SK-N-SH (cell line): ENCODE results near the gene MTIF2. TPM values are rescaled to one million over a fixed set of nuclear protein-coding genes. Genes with fewer than 3 reads are reported as not detected.

Experiments
- CTCF ChIA-PET: fragments of 300-600, 350-600 bp; formaldehyde crosslinking; extraction: SDS; loops from one replicate; lab custom pipeline; 2021; lab: Yijun Ruan, JAX
- POLR2A ChIA-PET: fragments of 350-600 bp; sonication (Branson Sonifier 250); formaldehyde crosslinking; extraction: SDS; loops from one replicate; lab custom pipeline; 2020; ENCODE audit warnings: antibody characterized with exemption, inconsistent platforms; lab: Yijun Ruan, JAX
- DNase-seq: peaks from one replicate; pipeline ENCODE4 v3.0.0; 2012
- H2AFZ ChIP-seq: fragments of 200-600 bp; sonication (generic); 2 replicates; pipeline ENCODE4 v1.8.1; 2016; ENCODE audit warnings: antibody characterized with exemption, mild to moderate bottlenecking, low read depth
- H3F3A ChIP-seq: fragments of 200-600 bp; sonication (generic); replicated peaks from 2 replicates; pipeline ENCODE3; 2016; ENCODE audit warnings: antibody characterized with exemption, mild to moderate bottlenecking; ENCODE audit not compliant: insufficient read depth
- H3K27ac ChIP-seq, 2 experiments: fragments of 200-500 bp in 1 of 2; fragments of 200-600 bp in 1 of 2; sonication (Bioruptor generic) in 1 of 2; sonication (generic), shearing (Covaris generic) in 1 of 2; 2 replicates each; pipeline versions ENCODE4 v1.5.1 to v1.6.1; 2014 to 2016; ENCODE audit warnings: low read depth in 2 of 2, inconsistent platforms in 1 of 2, low read length in 1 of 2, mild to moderate bottlenecking in 1 of 2, mixed read lengths in 1 of 2
- H3K27me3 ChIP-seq: fragments of 200-600 bp; sonication (generic), shearing (Covaris generic); 2 replicates; pipeline ENCODE4 v1.6.1; 2016; ENCODE audit warnings: mixed run types; ENCODE audit not compliant: insufficient read depth
- H3K36me3 ChIP-seq, 2 experiments: fragments of 200-500 bp in 1 of 2; fragments of 200-600 bp in 1 of 2; sonication (Bioruptor generic) in 1 of 2; sonication (generic) in 1 of 2; replicated peaks in 1 of 2; 2 replicates each; pipeline versions ENCODE3 to v1.5.1; 2014 to 2016; ENCODE audit warnings: low read length in 1 of 2, mild to moderate bottlenecking in 1 of 2; ENCODE audit not compliant: insufficient read depth in 2 of 2, control insufficient read depth in 1 of 2
- H3K4me1 ChIP-seq, 2 experiments: fragments of 200-500 bp in 1 of 2; fragments of 200-600 bp in 1 of 2; sonication (Bioruptor generic) in 1 of 2; sonication (generic), shearing (Covaris generic) in 1 of 2; 2 replicates each; pipeline versions ENCODE4 v1.5.1 to v1.6.1; 2014 to 2016; ENCODE audit warnings: low read depth in 1 of 2, low read length in 1 of 2, mixed run types in 1 of 2; ENCODE audit not compliant: insufficient read depth in 2 of 2, control insufficient read depth in 1 of 2
- H3K4me2 ChIP-seq: fragments of 200-600 bp; sonication (generic), shearing (Covaris generic); 2 replicates; pipeline ENCODE4 v1.6.1; 2017; ENCODE audit warnings: mixed run types
- H3K4me3 ChIP-seq, 2 experiments: fragments of 200-500 bp in 1 of 2; fragments of 200-600 bp in 1 of 2; sonication (Bioruptor generic) in 1 of 2; sonication (generic), shearing (Covaris generic) in 1 of 2; 2 replicates each; pipeline versions ENCODE4 v1.5.1 to v1.8.1; 2014 to 2016; ENCODE audit warnings: low read depth in 2 of 2, inconsistent platforms in 1 of 2, low read length in 1 of 2, mild to moderate bottlenecking in 1 of 2, mixed read lengths in 1 of 2, moderate library complexity in 1 of 2
- H3K79me2 ChIP-seq: fragments of 200-600 bp; sonication (generic); 2 replicates; pipeline ENCODE4 v1.8.1; 2017; ENCODE audit warnings: mild to moderate bottlenecking; ENCODE audit not compliant: insufficient read depth
- H3K9ac ChIP-seq: fragments of 200-600 bp; sonication (generic); 2 replicates; pipeline ENCODE4 v1.6.1; 2017; ENCODE audit warnings: mixed run types
- H3K9me2 ChIP-seq: fragments of 200-600 bp; sonication (generic); 2 replicates; pipeline ENCODE4 v1.6.1; 2017; ENCODE audit warnings: mixed run types
- H3K9me3 ChIP-seq: fragments of 200-600 bp; sonication (generic); 2 replicates; pipeline ENCODE4 v1.6.1; 2017; ENCODE audit warnings: mixed run types, mild to moderate bottlenecking, moderate library complexity
- H4K20me1 ChIP-seq: fragments of 200-600 bp; sonication (generic); 2 replicates; pipeline ENCODE4 v1.6.1; 2017; ENCODE audit warnings: mild to moderate bottlenecking, mixed run types; ENCODE audit not compliant: insufficient read depth
- CHD2 ChIP-seq: fragments of 150-350 bp; IDR thresholded peaks from 2 replicates; pipeline ENCODE4 v1.6.1; 2018; ENCODE audit warnings: low read length; ENCODE audit not compliant: partially characterized antibody
- FOXJ3 ChIP-seq: sonication (generic); formaldehyde crosslinking; IDR thresholded peaks from 2 replicates; pipeline ENCODE4 v1.5.1; 2020; ENCODE audit warnings: mild to moderate bottlenecking, missing genetic modification reagents
- GATA2 ChIP-seq: sonication (generic); formaldehyde crosslinking; IDR thresholded peaks from 2 replicates; pipeline ENCODE4 v1.5.0; 2020; ENCODE audit warnings: mild to moderate bottlenecking, missing genetic modification reagents
- JUND ChIP-seq: IDR thresholded peaks from 2 replicates; pipeline ENCODE4 v1.4.0; 2012
- RAD21 ChIP-seq: IDR thresholded peaks from 2 replicates; pipeline ENCODE4 v1.6.1; 2012; ENCODE audit warnings: mild to moderate bottlenecking, low read length
- RCOR1 ChIP-seq: fragments of 150-350 bp; IDR thresholded peaks from 2 replicates; pipeline ENCODE4 v1.6.1; 2017; ENCODE audit warnings: antibody characterized with exemption, low read length
- RFX5 ChIP-seq: IDR thresholded peaks from 2 replicates; pipeline ENCODE4 v1.6.1; 2012; ENCODE audit warnings: mild to moderate bottlenecking, improper control_type of control experiment, low read length
- RXRA ChIP-seq: IDR thresholded peaks from 2 replicates; pipeline ENCODE4 v1.4.0; 2012; ENCODE audit warnings: low read depth, mild to moderate bottlenecking, borderline replicate concordance
- SIN3A ChIP-seq: IDR thresholded peaks from 2 replicates; pipeline ENCODE4 v1.6.1; 2012; ENCODE audit warnings: low read depth, mild to moderate bottlenecking, low read length, moderate library complexity, borderline replicate concordance
- TEAD4 ChIP-seq: IDR thresholded peaks from 2 replicates; pipeline ENCODE4 v1.4.0; 2012; ENCODE audit warnings: mild to moderate bottlenecking, borderline replicate concordance; ENCODE audit not compliant: insufficient read depth
- WGBS: methylation state at CpG from one replicate; pipeline ENCODE4 v1.1.6; 2017; ENCODE audit warnings: low lambda C conversion rate; 5-methylcytosine and 5-hydroxymethylcytosine counted together
- polyA plus RNA-seq, 3 experiments: library from polyadenylated mRNA; depleted of rRNA; stranded (reverse); fragments of >200 nt; gene quantifications; 2 replicates each; pipeline ENCODE4 v1.2.3, GENCODE V29; 2012
- TF ChIP-seq, protein P1 (sequence below): IDR thresholded peaks from 2 replicates; pipeline ENCODE4; 2012
- TF ChIP-seq, protein P2 (sequence below): IDR thresholded peaks from 2 replicates; pipeline ENCODE4 v1.4.0; 2012; ENCODE audit warnings: low read depth
- TF ChIP-seq, protein P3 (sequence below): fragments of 200-600 bp; sonication (generic); IDR thresholded peaks from 2 replicates; pipeline ENCODE4 v1.6.1; 2017; ENCODE audit warnings: antibody characterized with exemption, mild to moderate bottlenecking, moderate library complexity
- TF ChIP-seq, protein P4 (sequence below): fragments of 150-350 bp; IDR thresholded peaks from 2 replicates; pipeline ENCODE4 v1.6.1; 2017; ENCODE audit warnings: antibody characterized with exemption, low read length, low read depth, borderline replicate concordance
- TF ChIP-seq, protein P5 (sequence below): IDR thresholded peaks from 2 replicates; pipeline ENCODE4 v1.4.0; 2012; ENCODE audit warnings: low read depth, borderline replicate concordance
- TF ChIP-seq, protein P6 (sequence below): IDR thresholded peaks from 2 replicates; pipeline ENCODE4 v1.4.0; 2012; ENCODE audit warnings: low read depth, borderline replicate concordance

MTIF2 gene
- polyA plus RNA-seq, 1 of the 3 experiments (the other 2 are of a cell fraction): 12.9 TPM

DNA sequence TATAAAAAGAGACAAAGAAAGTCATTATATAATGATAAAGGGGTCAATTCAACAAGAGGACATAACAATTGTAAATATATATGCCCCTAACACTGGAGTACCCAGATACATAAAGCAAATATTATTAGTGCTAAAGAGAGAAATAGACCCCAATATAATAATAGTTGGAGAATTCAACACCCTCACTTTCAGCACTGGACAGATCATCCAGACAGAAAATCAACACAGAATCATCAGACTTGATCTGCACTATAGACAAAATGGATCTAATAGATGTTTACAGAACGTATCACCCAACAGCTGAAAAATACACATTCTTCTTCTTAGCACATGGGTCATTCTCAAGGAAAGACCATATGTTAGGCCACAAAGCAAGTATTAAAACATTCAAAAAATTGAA, 68.6 kb downstream of the MTIF2 start:
- Histone ChIP-seq H3K27ac (no peak overlapping the region), H3K9ac (no peak overlapping the region), H4K20me1 (no peaks in the 10 kb centered on the region), H3F3A (peaks cover 5% of the 10 kb centered on the region), H2AFZ (no peak overlapping the region), H3K9me2 (no peaks in the 10 kb centered on the region), H3K4me3 (no peak overlapping the region), H3K9me3 (peaks cover 10% of the 10 kb centered on the region; the same call in 1 of the 2 replicates), H3K36me3 (peaks cover 22 to 65% of the 10 kb centered on the region in 2 experiments), H3K27me3 (no peaks in the 10 kb centered on the region), H3K79me2 (no peaks in the 10 kb centered on the region), H3K4me1 (no peaks in the 10 kb centered on the region), H3K4me2 (no peak overlapping the region)
- TF ChIP-seq, protein P1, sequence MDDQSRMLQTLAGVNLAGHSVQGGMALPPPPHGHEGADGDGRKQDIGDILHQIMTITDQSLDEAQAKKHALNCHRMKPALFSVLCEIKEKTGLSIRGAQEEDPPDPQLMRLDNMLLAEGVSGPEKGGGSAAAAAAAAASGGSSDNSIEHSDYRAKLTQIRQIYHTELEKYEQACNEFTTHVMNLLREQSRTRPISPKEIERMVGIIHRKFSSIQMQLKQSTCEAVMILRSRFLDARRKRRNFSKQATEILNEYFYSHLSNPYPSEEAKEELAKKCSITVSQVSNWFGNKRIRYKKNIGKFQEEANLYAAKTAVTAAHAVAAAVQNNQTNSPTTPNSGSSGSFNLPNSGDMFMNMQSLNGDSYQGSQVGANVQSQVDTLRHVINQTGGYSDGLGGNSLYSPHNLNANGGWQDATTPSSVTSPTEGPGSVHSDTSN: no peak
- TF ChIP-seq RAD21 (no peak), GATA2 (CRISPR knock-in tag) (no peak), RCOR1 (no peak), TEAD4 (no peak), JUND (no peak), RFX5 (no peak), RXRA (no peak), SIN3A (no peak), CHD2 (no peak), FOXJ3 (CRISPR knock-in tag) (no peak)
- TF ChIP-seq, protein P2, sequence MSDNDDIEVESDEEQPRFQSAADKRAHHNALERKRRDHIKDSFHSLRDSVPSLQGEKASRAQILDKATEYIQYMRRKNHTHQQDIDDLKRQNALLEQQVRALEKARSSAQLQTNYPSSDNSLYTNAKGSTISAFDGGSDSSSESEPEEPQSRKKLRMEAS: no peak
- TF ChIP-seq, protein P3, sequence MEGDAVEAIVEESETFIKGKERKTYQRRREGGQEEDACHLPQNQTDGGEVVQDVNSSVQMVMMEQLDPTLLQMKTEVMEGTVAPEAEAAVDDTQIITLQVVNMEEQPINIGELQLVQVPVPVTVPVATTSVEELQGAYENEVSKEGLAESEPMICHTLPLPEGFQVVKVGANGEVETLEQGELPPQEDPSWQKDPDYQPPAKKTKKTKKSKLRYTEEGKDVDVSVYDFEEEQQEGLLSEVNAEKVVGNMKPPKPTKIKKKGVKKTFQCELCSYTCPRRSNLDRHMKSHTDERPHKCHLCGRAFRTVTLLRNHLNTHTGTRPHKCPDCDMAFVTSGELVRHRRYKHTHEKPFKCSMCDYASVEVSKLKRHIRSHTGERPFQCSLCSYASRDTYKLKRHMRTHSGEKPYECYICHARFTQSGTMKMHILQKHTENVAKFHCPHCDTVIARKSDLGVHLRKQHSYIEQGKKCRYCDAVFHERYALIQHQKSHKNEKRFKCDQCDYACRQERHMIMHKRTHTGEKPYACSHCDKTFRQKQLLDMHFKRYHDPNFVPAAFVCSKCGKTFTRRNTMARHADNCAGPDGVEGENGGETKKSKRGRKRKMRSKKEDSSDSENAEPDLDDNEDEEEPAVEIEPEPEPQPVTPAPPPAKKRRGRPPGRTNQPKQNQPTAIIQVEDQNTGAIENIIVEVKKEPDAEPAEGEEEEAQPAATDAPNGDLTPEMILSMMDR: no peak
- TF ChIP-seq, protein P4, sequence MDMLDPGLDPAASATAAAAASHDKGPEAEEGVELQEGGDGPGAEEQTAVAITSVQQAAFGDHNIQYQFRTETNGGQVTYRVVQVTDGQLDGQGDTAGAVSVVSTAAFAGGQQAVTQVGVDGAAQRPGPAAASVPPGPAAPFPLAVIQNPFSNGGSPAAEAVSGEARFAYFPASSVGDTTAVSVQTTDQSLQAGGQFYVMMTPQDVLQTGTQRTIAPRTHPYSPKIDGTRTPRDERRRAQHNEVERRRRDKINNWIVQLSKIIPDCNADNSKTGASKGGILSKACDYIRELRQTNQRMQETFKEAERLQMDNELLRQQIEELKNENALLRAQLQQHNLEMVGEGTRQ: no peak
- TF ChIP-seq, protein P5, sequence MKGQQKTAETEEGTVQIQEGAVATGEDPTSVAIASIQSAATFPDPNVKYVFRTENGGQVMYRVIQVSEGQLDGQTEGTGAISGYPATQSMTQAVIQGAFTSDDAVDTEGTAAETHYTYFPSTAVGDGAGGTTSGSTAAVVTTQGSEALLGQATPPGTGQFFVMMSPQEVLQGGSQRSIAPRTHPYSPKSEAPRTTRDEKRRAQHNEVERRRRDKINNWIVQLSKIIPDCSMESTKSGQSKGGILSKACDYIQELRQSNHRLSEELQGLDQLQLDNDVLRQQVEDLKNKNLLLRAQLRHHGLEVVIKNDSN: no peak
- TF ChIP-seq, protein P6, sequence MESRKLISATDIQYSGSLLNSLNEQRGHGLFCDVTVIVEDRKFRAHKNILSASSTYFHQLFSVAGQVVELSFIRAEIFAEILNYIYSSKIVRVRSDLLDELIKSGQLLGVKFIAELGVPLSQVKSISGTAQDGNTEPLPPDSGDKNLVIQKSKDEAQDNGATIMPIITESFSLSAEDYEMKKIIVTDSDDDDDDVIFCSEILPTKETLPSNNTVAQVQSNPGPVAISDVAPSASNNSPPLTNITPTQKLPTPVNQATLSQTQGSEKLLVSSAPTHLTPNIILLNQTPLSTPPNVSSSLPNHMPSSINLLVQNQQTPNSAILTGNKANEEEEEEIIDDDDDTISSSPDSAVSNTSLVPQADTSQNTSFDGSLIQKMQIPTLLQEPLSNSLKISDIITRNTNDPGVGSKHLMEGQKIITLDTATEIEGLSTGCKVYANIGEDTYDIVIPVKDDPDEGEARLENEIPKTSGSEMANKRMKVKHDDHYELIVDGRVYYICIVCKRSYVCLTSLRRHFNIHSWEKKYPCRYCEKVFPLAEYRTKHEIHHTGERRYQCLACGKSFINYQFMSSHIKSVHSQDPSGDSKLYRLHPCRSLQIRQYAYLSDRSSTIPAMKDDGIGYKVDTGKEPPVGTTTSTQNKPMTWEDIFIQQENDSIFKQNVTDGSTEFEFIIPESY: no peak
- 88% methylated on average over 1 of the region's 1 CpG for WGBS
- ChIA-PET CTCF (no interaction called here), POLR2A (no interaction called here)
- DNase-seq: no peak
